Thoracic aorta (tissue), 2 donors: ENCODE results near the gene YJU2. TPM values are rescaled to one million over a fixed set of nuclear protein-coding genes. Genes with fewer than 3 reads are reported as not detected.
"Not testable (repeated sequence)": the region's sequence is repeated elsewhere in the genome, so short reads cannot be mapped to it uniquely, and the experiment has no call there.

Experiments
- ATAC-seq: fragments of 150-250 bp; one replicate; pipeline ENCODE4 v1.8.0; 2017; ENCODE audit warnings: low read depth; ENCODE audit not compliant: insufficient number of reproducible peaks, low FRiP score
- DNase-seq: peaks from one replicate; pipeline ENCODE4 v3.0.0-alpha.2; 2020; ENCODE audit warnings: low spot score
- H3K27ac ChIP-seq, 2 donors: fragments of 200-600 bp; sonication (generic); 1 replicate in 1 of 2; 2 replicates in 1 of 2; pipeline ENCODE4 v1.5.1; 2016; ENCODE audit warnings: mild to moderate bottlenecking in 2 of 2, moderate library complexity in 2 of 2
- H3K27me3 ChIP-seq: fragments of 200-600 bp; sonication (generic); replicated peaks from 2 replicates; pipeline ENCODE4 v1.6.0; 2016; ENCODE audit warnings: mild to moderate bottlenecking; ENCODE audit not compliant: insufficient read depth
- H3K36me3 ChIP-seq: fragments of 200-600 bp; sonication (generic); one replicate; pipeline ENCODE4 v1.5.1; 2016
- H3K4me1 ChIP-seq, 2 donors: fragments of 200-600 bp; sonication (generic); 1 replicate in 1 of 2; 2 replicates in 1 of 2; pipeline versions ENCODE4 v1.5.1 to v1.6.0; 2016; ENCODE audit warnings: low read depth in 2 of 2, mild to moderate bottlenecking in 1 of 2; ENCODE audit not compliant: control insufficient read depth in 1 of 2
- H3K4me3 ChIP-seq: fragments of 200-600 bp; sonication (generic); 2 replicates; pipeline ENCODE4 v1.5.1; 2016; ENCODE audit warnings: mild to moderate bottlenecking
- H3K9me3 ChIP-seq: fragments of 200-600 bp; sonication (generic); 2 replicates; pipeline ENCODE4 v1.5.1; 2016
- CTCF ChIP-seq: fragments of 200-600 bp; sonication (generic); IDR thresholded peaks from one replicate; pipeline ENCODE4 v1.5.1; 2019; ENCODE audit warnings: antibody characterized with exemption
- total RNA-seq, 2 donors: library from RNA; depleted of rRNA; stranded (reverse); fragments of >200 nt; gene quantifications; one replicate each; pipeline versions ENCODE4 v1.1.0 to v1.2.3, GENCODE V29; 2016

YJU2 gene
- total RNA-seq, 2 donors from 2014 or later, result 17.5 to 25.5 TPM

- Histone ChIP-seq H3K4me1 (no peaks in the 10 kb centered on the region), H3K9me3 (no peaks in the 10 kb centered on the region), H3K4me3 (no peak overlapping the region), H3K36me3 (peaks cover 23% of the 10 kb centered on the region), H3K27ac (no peak overlapping the region), H3K27me3 (no peaks in the 10 kb centered on the region)
- no peak for ATAC-seq
- DNase-seq, result no peak
- TF ChIP-seq CTCF, result no peak
These were observed 26.0 kb downstream of the YJU2 start for GRCh38 chr19:4272894-4273293.

DNA sequence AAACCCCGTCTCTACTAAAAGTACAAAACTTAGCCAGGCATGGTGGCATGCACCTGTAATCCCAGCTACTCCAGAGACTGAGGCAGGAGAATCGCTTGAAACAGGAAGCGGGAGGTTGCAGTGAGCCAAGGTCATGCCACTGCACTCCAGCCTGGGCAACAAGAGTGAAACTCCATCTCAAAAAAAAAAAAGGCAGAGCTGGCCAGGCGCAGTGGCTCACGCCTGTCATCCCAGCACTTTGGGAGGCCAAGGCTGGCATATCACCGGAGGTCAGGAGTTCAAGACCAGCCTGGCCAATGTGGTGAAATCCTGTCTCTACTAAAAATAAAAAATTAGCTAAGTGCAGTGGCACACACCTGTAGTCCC, 27.4 kb downstream of the YJU2 start:
- ATAC-seq, DNase-seq: not testable (repeated sequence)

GRCh38 chr19:4277191-4277696, 30.4 kb downstream of the YJU2 start:
- Histone ChIP-seq H3K27ac (no peak overlapping the region), H3K9me3 (no peaks in the 10 kb centered on the region), H3K4me3 (no peak overlapping the region), H3K36me3 (peaks cover under 1% of the 10 kb centered on the region), H3K27me3 (peaks cover 13% of the 10 kb centered on the region), H3K4me1 (peaks cover 0 to 3% of the 10 kb centered on the region in 2 donors)
- TF ChIP-seq CTCF, result no peak
- ATAC-seq, result no peak
- no peak for DNase-seq

More for the DNA sequence above, 27.4 kb downstream of the YJU2 start:
- H3K27ac ChIP-seq, H3K4me3 ChIP-seq, H3K4me1 ChIP-seq, H3K9me3 ChIP-seq, H3K27me3 ChIP-seq: not testable (repeated sequence)
- peaks cover 11% of the 10 kb centered on the region for H3K36me3 ChIP-seq

- Histone ChIP-seq H3K4me1 (peaks cover 0 to 3% of the 10 kb centered on the region in 2 donors), H3K36me3 (no peaks in the 10 kb centered on the region), H3K9me3 (no peaks in the 10 kb centered on the region), H3K27ac (no peak overlapping the region), H3K27me3 (peaks cover 13% of the 10 kb centered on the region), H3K4me3 (no peak overlapping the region)
- TF ChIP-seq CTCF, result no peak
- ATAC-seq (no peak), DNase-seq (no peak)
These were observed 31.1 kb downstream of the YJU2 start for GRCh38 chr19:4278010-4278409.

- no peak for TF ChIP-seq CTCF
- ATAC-seq (no peak), DNase-seq (no peak)
- H3K4me1 ChIP-seq, result peaks cover 0 to 3% of the 10 kb centered on the region in 2 donors
- no peaks in the 10 kb centered on the region for H3K36me3 ChIP-seq
- no peak within 1 kb of the TSS for H3K27ac ChIP-seq
- H3K4me3 ChIP-seq, result peak within 1 kb of the TSS; percentile 5
- no peaks in the 10 kb centered on the region for H3K9me3 ChIP-seq
- peaks cover 13% of the 10 kb centered on the region for H3K27me3 ChIP-seq
These were observed 31.8 kb downstream of the YJU2 start, which contains the start of gene SHD for GRCh38 chr19:4278419-4279266. Gene SHD, plus strand, starts transcription at chr19:4279266. Its CDS starts 798 bp downstream, at chr19:4280064.
